Endothelial cell of umbilical vein (primary cell): ENCODE data around the gene UBASH3A. TPM values are rescaled to one million over a fixed set of nuclear protein-coding genes. Genes with fewer than 3 reads are reported as not detected.
A peak's percentile ranks its signal among the peaks of the same experiment; 100 is the strongest.

Experiments used
- BruUV-seq: library from RNA; stranded (reverse); fragments of 400-500 nt; replicated peaks from 2 replicates; lab custom pipeline; 2021; lab: Mats Ljungman, UMichigan
- CTCF ChIA-PET: fragments of 300-600, 350-600 bp; sonication (Branson Sonifier 250); formaldehyde crosslinking; loops from one replicate; lab custom pipeline; 2021; ENCODE audit warnings: antibody characterized with exemption, inconsistent platforms; lab: Charles Lee
- POLR2A ChIA-PET: fragments of 300-600, 350-600 bp; sonication (Branson Sonifier 250); formaldehyde crosslinking; loops from one replicate; lab custom pipeline; 2021; ENCODE audit warnings: antibody characterized with exemption, inconsistent platforms; lab: Charles Lee
- DNase-seq: peaks from one replicate; pipeline ENCODE4 v3.0.0-alpha.2; 2011; ENCODE audit warnings: low read depth, low spot score
- FAIRE-seq: peaks from 2 replicates; lab custom pipeline; 2011; peaks lifted over from hg19 to GRCh38; lab: Jason Lieb, UNC
- H2AFZ ChIP-seq: 2 replicates; pipeline ENCODE4 v1.6.0; 2012; ENCODE audit warnings: low read depth, low read length, control low read depth, inconsistent platforms
- H3K27ac ChIP-seq: 2 replicates; pipeline ENCODE4 v1.5.1; 2011; ENCODE audit warnings: low read depth, mild to moderate bottlenecking, control low read depth, low read length, moderate library complexity; ENCODE audit not compliant: insufficient read depth
- H3K27me3 ChIP-seq, 2 experiments: 2 replicates each; pipeline versions ENCODE4 v1.6.0 to v1.6.1; 2011; ENCODE audit warnings: low read length in 2 of 2, mixed read lengths in 1 of 2; ENCODE audit not compliant: control insufficient read depth in 2 of 2, insufficient read depth in 2 of 2
- H3K36me3 ChIP-seq, 2 experiments: 2 replicates in 1 of 2; 3 replicates in 1 of 2; pipeline ENCODE4 v1.5.1; 2011; ENCODE audit warnings: low read length in 2 of 2, mild to moderate bottlenecking in 1 of 2, moderate library complexity in 1 of 2; ENCODE audit not compliant: control insufficient read depth in 2 of 2, insufficient read depth in 2 of 2; ENCODE audit errors: extremely low read depth in 1 of 2
- H3K4me1 ChIP-seq: 3 replicates; pipeline ENCODE4 v1.5.1; 2011; ENCODE audit warnings: mild to moderate bottlenecking, low read length; ENCODE audit not compliant: control insufficient read depth, insufficient read depth; ENCODE audit errors: extremely low read depth
- H3K4me2 ChIP-seq: 2 replicates; pipeline ENCODE4 v1.6.1; 2011; ENCODE audit warnings: low read length, control low read depth, mixed read lengths; ENCODE audit not compliant: insufficient read depth
- H3K4me3 ChIP-seq, 3 experiments: fragments of 200-600 bp in 1 of 3; sonication (generic), shearing (Covaris generic) in 1 of 3; replicated peaks in 1 of 3; 2 replicates each; pipeline ENCODE4 v1.5.1; 2011 to 2016; ENCODE audit warnings: control low read depth in 3 of 3, low read length in 3 of 3, mild to moderate bottlenecking in 2 of 3, inconsistent platforms in 1 of 3, low read depth in 1 of 3, moderate library complexity in 1 of 3; ENCODE audit not compliant: insufficient read depth in 1 of 3
- H3K79me2 ChIP-seq: 2 replicates; pipeline ENCODE4 v1.6.0; 2012; ENCODE audit warnings: low read length, inconsistent platforms; ENCODE audit not compliant: control insufficient read depth, insufficient read depth
- H3K9ac ChIP-seq: replicated peaks from 2 replicates; pipeline ENCODE3; 2011; ENCODE audit warnings: low read length, control low read depth; ENCODE audit not compliant: insufficient read depth; ENCODE audit errors: extremely low read depth
- H3K9me1 ChIP-seq: replicated peaks from 3 replicates; pipeline ENCODE4 v1.6.0; 2011; ENCODE audit warnings: mild to moderate bottlenecking, low read length; ENCODE audit not compliant: control insufficient read depth, insufficient read depth; ENCODE audit errors: extremely low read depth
- H3K9me3 ChIP-seq: replicated peaks from 2 replicates; pipeline ENCODE4 v1.5.1; 2012; ENCODE audit warnings: low read length, inconsistent platforms; ENCODE audit not compliant: control insufficient read depth, insufficient read depth
- H4K20me1 ChIP-seq: replicated peaks from 2 replicates; pipeline ENCODE3; 2011; ENCODE audit warnings: mild to moderate bottlenecking, low read length; ENCODE audit not compliant: control insufficient read depth, insufficient read depth; ENCODE audit errors: extremely low read depth
- CTCF ChIP-seq, 2 donors: IDR thresholded peaks; 1 replicate in 1 of 2; 2 replicates in 1 of 2; pipeline ENCODE4 v1.5.1; 2011; ENCODE audit warnings: low read length in 2 of 2, mild to moderate bottlenecking in 2 of 2, moderate library complexity in 2 of 2, control low read depth in 1 of 2, inconsistent platforms in 1 of 2, low read depth in 1 of 2; ENCODE audit not compliant: insufficient read depth in 1 of 2; ENCODE audit errors: extremely low read depth in 1 of 2
- EZH2 ChIP-seq: IDR thresholded peaks from 2 replicates; pipeline ENCODE4 v1.6.1; 2012; ENCODE audit warnings: borderline replicate concordance, low read depth, mild to moderate bottlenecking, moderate library complexity, low read length, inconsistent platforms; ENCODE audit not compliant: severe bottlenecking
- FOS ChIP-seq: IDR thresholded peaks from 2 replicates; pipeline ENCODE4 v1.6.1; 2011; ENCODE audit warnings: mild to moderate bottlenecking, low read length, moderate library complexity, borderline replicate concordance; ENCODE audit not compliant: insufficient read depth
- GATA2 ChIP-seq: IDR thresholded peaks from 2 replicates; pipeline ENCODE4 v1.7.0; 2011; ENCODE audit warnings: low read depth, mild to moderate bottlenecking, moderate library complexity, mixed read lengths, low read length; ENCODE audit not compliant: insufficient read length, insufficient read depth
- JUN ChIP-seq: IDR thresholded peaks from 2 replicates; pipeline ENCODE4 v1.6.1; 2011; ENCODE audit warnings: borderline replicate concordance, low read depth; ENCODE audit not compliant: insufficient read length, insufficient read depth
- MAX ChIP-seq: IDR thresholded peaks from 2 replicates; pipeline ENCODE4 v1.6.1; 2011; ENCODE audit not compliant: insufficient read depth, insufficient read length
- MYC ChIP-seq: IDR thresholded peaks from one replicate; pipeline ENCODE4 v1.6.1; 2011; ENCODE audit warnings: mild to moderate bottlenecking, low read depth, low read length
- POLR2A ChIP-seq: IDR thresholded peaks from 2 replicates; pipeline ENCODE4 v1.6.1; 2012; ENCODE audit warnings: low read depth, mild to moderate bottlenecking, control low read depth, low read length
- POLR2AphosphoS5 ChIP-seq: IDR thresholded peaks from 2 replicates; pipeline ENCODE4 v1.6.1; 2012; ENCODE audit warnings: low read depth, mild to moderate bottlenecking, control low read depth, low read length, moderate library complexity; ENCODE audit not compliant: insufficient read depth
- dilution Hi-C: fragments of 300-500 bp; cut with MboI; formaldehyde crosslinking; loops from one replicate; pipeline ENCODE4 v1.15.0; 2019; ENCODE audit warnings: low sequenced_read_pairs; ENCODE audit not compliant: extremely low pct_ligation_motif_present
- intact Hi-C: fragments of 100-400 bp; cut with micrococcal nuclease; formaldehyde crosslinking; loops from one replicate; pipeline ENCODE4 v1.10.0; 2022
- polyA plus RNA-seq, 4 experiments: library from polyadenylated mRNA; depleted of rRNA in 3 of 4; stranded (reverse) in 3 of 4; unstranded in 1 of 4; fragments of >200 nt; gene quantifications; 2 replicates each; pipeline versions ENCODE4 v1.2.1 to v1.2.3, GENCODE V29; 2011 to 2012; ENCODE audit warnings: missing spikeins in 1 of 4
- total RNA-seq: library from RNA; stranded (reverse); gene quantifications from 2 replicates; pipeline ENCODE4 v1.2.3, GENCODE V29; 2021

UBASH3A gene
- total and polyA plus RNA-seq, 2 donors (not counting 3 experiments of a cell fraction or from before 2014, with no cell fraction given), result not detected

DNA sequence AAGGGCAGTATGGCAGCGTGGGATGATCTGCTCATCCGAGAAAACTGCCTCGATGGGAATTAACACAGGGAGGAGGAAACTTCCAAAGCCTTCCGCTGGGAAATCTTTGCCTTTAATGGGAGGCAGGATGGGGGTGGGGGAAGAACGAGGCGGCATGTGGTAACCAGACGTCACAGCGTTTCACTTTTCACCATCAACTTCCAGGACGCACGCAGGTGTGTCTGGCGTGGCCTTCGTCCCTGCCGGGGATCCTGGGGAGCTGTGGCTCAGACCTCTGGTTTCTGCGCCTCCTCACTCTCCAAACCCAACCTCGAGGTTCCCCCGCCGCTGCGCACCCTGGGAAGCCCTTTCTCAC is 92.0 kb downstream of the UBASH3A start:
- Histone ChIP-seq H4K20me1 (no peaks in the 10 kb centered on the region), H3K9ac (no peak overlapping the region), H3K27me3 (peaks cover 7 to 8% of the 10 kb centered on the region in 2 experiments), H2AFZ (peak overlapping the region; percentile 96), H3K9me1 (no peaks in the 10 kb centered on the region), H3K36me3 (no peaks in the 10 kb centered on the region), H3K27ac (no peak overlapping the region), H3K79me2 (no peaks in the 10 kb centered on the region), H3K4me3 (peak overlapping the region; percentile 50 to 59 (median 54)), H3K9me3 (no peaks in the 10 kb centered on the region), H3K4me1 (peaks cover 13% of the 10 kb centered on the region), H3K4me2 (peak overlapping the region; percentile 87)
- intact Hi-C loops (loop anchor here (1.0 kb wide), 1 partner anchor 45 kb away; no protein-coding TSS in a partner anchor), dilution Hi-C loops (no loop called here)
- DNase-seq (no peak), FAIRE-seq (peak; percentile 8)
- POLR2A ChIA-PET, result no interaction called here
- BruUV-seq, result no TSS peak
- CTCF ChIA-PET, result no interaction called here
- TF ChIP-seq GATA2 (no peak), POLR2A (no peak), EZH2 (no peak), POLR2AphosphoS5 (no peak), JUN (no peak), CTCF (IDR thresholded peaks at IDR 0.05; ENCODE audit: extremely low read depth in 1 of 2, insufficient read depth in 1 of 2, low read depth in 1 of 2, low read length in 2 of 2) (no peak), MYC (no peak), MAX (no peak), FOS (no peak)
